SK-N-SH (cell line): ENCODE data around the gene NR5A2. TPM values are rescaled to one million over a fixed set of nuclear protein-coding genes. Genes with fewer than 3 reads are reported as not detected.

Experiments used
- CTCF ChIA-PET: fragments of 300-600, 350-600 bp; formaldehyde crosslinking; extraction: SDS; loops from one replicate; lab custom pipeline; 2021; lab: Yijun Ruan, JAX
- POLR2A ChIA-PET: fragments of 350-600 bp; sonication (Branson Sonifier 250); formaldehyde crosslinking; extraction: SDS; loops from one replicate; lab custom pipeline; 2020; ENCODE audit warnings: antibody characterized with exemption, inconsistent platforms; lab: Yijun Ruan, JAX
- DNase-seq: peaks from one replicate; pipeline ENCODE4 v3.0.0; 2012
- H2AFZ ChIP-seq: fragments of 200-600 bp; sonication (generic); 2 replicates; pipeline ENCODE4 v1.8.1; 2016; ENCODE audit warnings: antibody characterized with exemption, mild to moderate bottlenecking, low read depth
- H3F3A ChIP-seq: fragments of 200-600 bp; sonication (generic); replicated peaks from 2 replicates; pipeline ENCODE3; 2016; ENCODE audit warnings: antibody characterized with exemption, mild to moderate bottlenecking; ENCODE audit not compliant: insufficient read depth
- H3K27ac ChIP-seq, 2 experiments: fragments of 200-500 bp in 1 of 2; fragments of 200-600 bp in 1 of 2; sonication (Bioruptor generic) in 1 of 2; sonication (generic), shearing (Covaris generic) in 1 of 2; 2 replicates each; pipeline versions ENCODE4 v1.5.1 to v1.6.1; 2014 to 2016; ENCODE audit warnings: low read depth in 2 of 2, inconsistent platforms in 1 of 2, low read length in 1 of 2, mild to moderate bottlenecking in 1 of 2, mixed read lengths in 1 of 2
- H3K27me3 ChIP-seq: fragments of 200-600 bp; sonication (generic), shearing (Covaris generic); 2 replicates; pipeline ENCODE4 v1.6.1; 2016; ENCODE audit warnings: mixed run types; ENCODE audit not compliant: insufficient read depth
- H3K36me3 ChIP-seq, 2 experiments: fragments of 200-500 bp in 1 of 2; fragments of 200-600 bp in 1 of 2; sonication (Bioruptor generic) in 1 of 2; sonication (generic) in 1 of 2; replicated peaks in 1 of 2; 2 replicates each; pipeline versions ENCODE3 to v1.5.1; 2014 to 2016; ENCODE audit warnings: low read length in 1 of 2, mild to moderate bottlenecking in 1 of 2; ENCODE audit not compliant: insufficient read depth in 2 of 2, control insufficient read depth in 1 of 2
- H3K4me1 ChIP-seq, 2 experiments: fragments of 200-500 bp in 1 of 2; fragments of 200-600 bp in 1 of 2; sonication (Bioruptor generic) in 1 of 2; sonication (generic), shearing (Covaris generic) in 1 of 2; 2 replicates each; pipeline versions ENCODE4 v1.5.1 to v1.6.1; 2014 to 2016; ENCODE audit warnings: low read depth in 1 of 2, low read length in 1 of 2, mixed run types in 1 of 2; ENCODE audit not compliant: insufficient read depth in 2 of 2, control insufficient read depth in 1 of 2
- H3K4me2 ChIP-seq: fragments of 200-600 bp; sonication (generic), shearing (Covaris generic); 2 replicates; pipeline ENCODE4 v1.6.1; 2017; ENCODE audit warnings: mixed run types
- H3K4me3 ChIP-seq, 2 experiments: fragments of 200-500 bp in 1 of 2; fragments of 200-600 bp in 1 of 2; sonication (Bioruptor generic) in 1 of 2; sonication (generic), shearing (Covaris generic) in 1 of 2; 2 replicates each; pipeline versions ENCODE4 v1.5.1 to v1.8.1; 2014 to 2016; ENCODE audit warnings: low read depth in 2 of 2, inconsistent platforms in 1 of 2, low read length in 1 of 2, mild to moderate bottlenecking in 1 of 2, mixed read lengths in 1 of 2, moderate library complexity in 1 of 2
- H3K79me2 ChIP-seq: fragments of 200-600 bp; sonication (generic); 2 replicates; pipeline ENCODE4 v1.8.1; 2017; ENCODE audit warnings: mild to moderate bottlenecking; ENCODE audit not compliant: insufficient read depth
- H3K9ac ChIP-seq: fragments of 200-600 bp; sonication (generic); 2 replicates; pipeline ENCODE4 v1.6.1; 2017; ENCODE audit warnings: mixed run types
- H3K9me2 ChIP-seq: fragments of 200-600 bp; sonication (generic); 2 replicates; pipeline ENCODE4 v1.6.1; 2017; ENCODE audit warnings: mixed run types
- H3K9me3 ChIP-seq: fragments of 200-600 bp; sonication (generic); 2 replicates; pipeline ENCODE4 v1.6.1; 2017; ENCODE audit warnings: mixed run types, mild to moderate bottlenecking, moderate library complexity
- H4K20me1 ChIP-seq: fragments of 200-600 bp; sonication (generic); 2 replicates; pipeline ENCODE4 v1.6.1; 2017; ENCODE audit warnings: mild to moderate bottlenecking, mixed run types; ENCODE audit not compliant: insufficient read depth
- FOSL2 ChIP-seq: IDR thresholded peaks from 2 replicates; pipeline ENCODE4 v1.4.0; 2012; ENCODE audit warnings: low read depth, mild to moderate bottlenecking, moderate library complexity, borderline replicate concordance
- GATA2 ChIP-seq: sonication (generic); formaldehyde crosslinking; IDR thresholded peaks from 2 replicates; pipeline ENCODE4 v1.5.0; 2020; ENCODE audit warnings: mild to moderate bottlenecking, missing genetic modification reagents
- JUND ChIP-seq: IDR thresholded peaks from 2 replicates; pipeline ENCODE4 v1.4.0; 2012
- PBX3 ChIP-seq: IDR thresholded peaks from 2 replicates; pipeline ENCODE4; 2012
- REST ChIP-seq: IDR thresholded peaks from 2 replicates; pipeline ENCODE4 v1.6.1; 2012; ENCODE audit warnings: mild to moderate bottlenecking, low read depth, low read length, moderate library complexity
- SIN3A ChIP-seq: IDR thresholded peaks from 2 replicates; pipeline ENCODE4 v1.6.1; 2012; ENCODE audit warnings: low read depth, mild to moderate bottlenecking, low read length, moderate library complexity, borderline replicate concordance
- TCF12 ChIP-seq: IDR thresholded peaks from 2 replicates; pipeline ENCODE4 v1.4.0; 2012
- WGBS: methylation state at CpG from one replicate; pipeline ENCODE4 v1.1.6; 2017; ENCODE audit warnings: low lambda C conversion rate; 5-methylcytosine and 5-hydroxymethylcytosine counted together
- polyA plus RNA-seq, 3 experiments: library from polyadenylated mRNA; depleted of rRNA; stranded (reverse); fragments of >200 nt; gene quantifications; 2 replicates each; pipeline ENCODE4 v1.2.3, GENCODE V29; 2012

NR5A2 gene
- polyA plus RNA-seq, 1 of the 3 experiments (the other 2 are of a cell fraction), result not detected

DNA sequence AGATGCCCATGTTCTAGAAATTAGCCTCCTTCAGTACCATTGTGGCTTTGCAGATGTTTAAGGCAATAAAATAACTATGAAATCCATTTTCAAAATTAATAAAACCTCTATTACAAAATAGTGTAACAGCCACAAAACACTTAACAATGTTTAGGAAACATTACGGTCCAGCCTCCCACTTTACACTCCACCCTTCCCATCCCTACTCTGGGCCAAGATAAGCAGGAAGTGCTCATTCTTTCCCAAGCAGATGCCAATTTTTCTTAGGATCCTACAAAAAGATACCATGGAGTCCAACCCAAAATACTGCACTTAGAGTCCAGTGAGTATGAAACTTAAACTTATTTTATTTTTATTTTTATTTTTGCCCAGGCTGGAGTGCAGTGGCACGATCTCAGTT lies 150.8 kb downstream of the NR5A2 start (continued):
- TF ChIP-seq REST, result no peak
- TF ChIP-seq, all 33 proteins: peak for 0

GRCh38 chr1:200179126-200179780 lies 151.7 kb downstream of the NR5A2 start:
- H3F3A ChIP-seq, result peaks cover 21% of the 10 kb centered on the region
- H3K4me1 ChIP-seq, result peaks cover 0 to 18% of the 10 kb centered on the region in 2 experiments; a peak in 3 of 4 replicates
- no peak for TF ChIP-seq GATA2 (CRISPR knock-in tag)
- TF ChIP-seq FOSL2, result peak; percentile 17; the same call in 1 of the 2 replicates
- peak; percentile 49; the same call in 1 of the 2 replicates for TF ChIP-seq JUND
- no peak for TF ChIP-seq SIN3A
- TF ChIP-seq PBX3, result peak; percentile 65
- peak; percentile 73 for TF ChIP-seq TCF12
- TF ChIP-seq, all 33 proteins: peak for 4
- Histone ChIP-seq H2AFZ (peak overlapping the region; percentile 62), H3K4me2 (peak overlapping the region; percentile 58), H3K27me3 (no peaks in the 10 kb centered on the region), H4K20me1 (no peaks in the 10 kb centered on the region), H3K4me3 (peak overlapping the region in 1 of 2 experiments; percentile 23; a peak in 1 of 4 replicates), H3K79me2 (no peaks in the 10 kb centered on the region), H3K9me2 (no peaks in the 10 kb centered on the region), H3K9me3 (no peaks in the 10 kb centered on the region), H3K9ac (no peak overlapping the region), H3K36me3 (no peaks in the 10 kb centered on the region), H3K27ac (peak overlapping the region in 1 of 2 experiments; percentile 84; a peak in 2 of 4 replicates)
- ChIA-PET CTCF (interaction anchor here (1.3 kb wide), 1 partner anchor 11 kb away, joined by 3 read pairs; no protein-coding TSS in a partner anchor), POLR2A (no interaction called here)
- DNase-seq, result no peak
- 46% methylated on average over 8 of the region's 8 CpGs for WGBS

DNA sequence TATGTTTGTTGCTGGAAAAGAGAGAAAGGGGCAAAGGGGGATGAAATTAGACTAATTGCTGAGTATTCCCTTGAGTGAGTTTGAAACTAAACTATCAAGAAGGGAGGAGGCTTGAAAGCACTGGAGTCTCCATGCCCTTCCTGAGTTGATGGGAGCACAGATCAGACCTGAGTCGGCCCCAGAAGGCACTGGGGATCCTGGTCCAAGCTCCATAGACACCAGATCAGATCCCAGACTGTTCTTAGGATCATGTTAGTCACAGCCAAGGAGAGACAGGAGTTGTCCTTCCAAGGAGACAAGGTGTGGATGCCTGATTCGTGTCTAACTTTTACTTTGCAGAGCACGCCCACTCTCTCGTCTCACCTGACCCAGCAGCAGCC lies 152.3 kb downstream of the NR5A2 start:
- no peak for DNase-seq
- TF ChIP-seq GATA2 (CRISPR knock-in tag), result no peak
- no peak for TF ChIP-seq JUND
- peak overlapping the region; percentile 58 for H3K4me2 ChIP-seq

More for the DNA sequence above, 152.3 kb downstream of the NR5A2 start:
- no peaks in the 10 kb centered on the region for H3K36me3 ChIP-seq
- WGBS, result 43% methylated on average over 2 of the region's 4 CpGs
- H4K20me1 ChIP-seq, result no peaks in the 10 kb centered on the region
- no peaks in the 10 kb centered on the region for H3K27me3 ChIP-seq
- ChIA-PET POLR2A (no interaction called here), CTCF (interaction anchor here (1.3 kb wide), 1 partner anchor 12 kb away, joined by 3 read pairs; no protein-coding TSS in a partner anchor)
- no peak overlapping the region for H3K4me3 ChIP-seq
- H3K79me2 ChIP-seq, result no peaks in the 10 kb centered on the region
- H3K9me2 ChIP-seq, result no peaks in the 10 kb centered on the region
- no peak overlapping the region for H3K9ac ChIP-seq
- 0 out of 2 replicates have a peak overlapping the region, but pooled peaks have one; percentile 62 for H2AFZ ChIP-seq
- peaks cover 0 to 19% of the 10 kb centered on the region in 2 experiments; a peak in 3 of 4 replicates for H3K4me1 ChIP-seq
- peak overlapping the region in 1 of 2 experiments; percentile 84; a peak in 2 of 4 replicates for H3K27ac ChIP-seq
- no peaks in the 10 kb centered on the region for H3K9me3 ChIP-seq
- H3F3A ChIP-seq, result peaks cover 21% of the 10 kb centered on the region
